GM18498 (cell line): ENCODE measurements around the gene WNT2B.

Experiments
- ATAC-seq: cut with Tn5 transposase; IDR thresholded peaks from one replicate; pipeline ENCODE4 v1.9.1; 2021; ENCODE audit warnings: mild to moderate bottlenecking, moderate library complexity; ENCODE audit not compliant: unreplicated experiment

The WNT2B gene

DNA sequence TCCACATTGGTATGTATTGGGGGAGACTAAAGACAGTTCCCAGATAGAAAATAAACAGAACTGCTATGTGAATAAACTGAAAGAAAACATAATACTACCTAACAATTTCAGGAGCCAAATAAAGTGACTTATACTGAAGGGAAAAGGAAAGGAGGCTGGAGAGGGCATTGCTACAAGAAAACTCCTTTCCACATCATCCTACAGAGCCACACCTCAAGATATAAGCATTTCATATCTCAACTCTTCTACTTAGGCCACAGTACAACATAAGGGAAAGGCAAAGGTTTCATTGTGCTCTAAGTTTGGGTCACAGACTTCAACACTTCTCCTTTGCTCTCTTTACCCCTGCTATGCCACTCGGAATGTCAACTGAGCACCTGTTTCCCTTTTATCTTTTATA is 55.3 kb downstream of the WNT2B start:
- no peak for ATAC-seq

DNA sequence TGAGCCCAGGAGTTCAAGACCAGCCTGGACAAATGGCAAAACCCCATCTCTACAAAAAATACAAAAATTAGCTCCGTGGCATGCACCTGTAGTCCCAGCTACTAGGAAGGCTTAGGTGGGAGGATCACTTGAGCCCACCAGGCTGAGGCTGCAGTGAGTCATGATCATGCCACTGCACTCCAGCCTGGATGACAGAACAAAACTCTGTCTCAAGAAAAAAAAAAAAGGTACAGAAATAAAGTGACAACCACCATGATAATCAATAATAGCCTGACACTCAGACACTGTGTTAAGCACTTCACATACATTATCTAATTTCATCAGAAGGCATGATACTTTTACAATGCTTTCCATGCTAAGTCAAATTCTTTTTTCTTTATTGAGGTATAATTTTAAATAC is 57.0 kb downstream of the WNT2B start:
- ATAC-seq, result no peak

DNA sequence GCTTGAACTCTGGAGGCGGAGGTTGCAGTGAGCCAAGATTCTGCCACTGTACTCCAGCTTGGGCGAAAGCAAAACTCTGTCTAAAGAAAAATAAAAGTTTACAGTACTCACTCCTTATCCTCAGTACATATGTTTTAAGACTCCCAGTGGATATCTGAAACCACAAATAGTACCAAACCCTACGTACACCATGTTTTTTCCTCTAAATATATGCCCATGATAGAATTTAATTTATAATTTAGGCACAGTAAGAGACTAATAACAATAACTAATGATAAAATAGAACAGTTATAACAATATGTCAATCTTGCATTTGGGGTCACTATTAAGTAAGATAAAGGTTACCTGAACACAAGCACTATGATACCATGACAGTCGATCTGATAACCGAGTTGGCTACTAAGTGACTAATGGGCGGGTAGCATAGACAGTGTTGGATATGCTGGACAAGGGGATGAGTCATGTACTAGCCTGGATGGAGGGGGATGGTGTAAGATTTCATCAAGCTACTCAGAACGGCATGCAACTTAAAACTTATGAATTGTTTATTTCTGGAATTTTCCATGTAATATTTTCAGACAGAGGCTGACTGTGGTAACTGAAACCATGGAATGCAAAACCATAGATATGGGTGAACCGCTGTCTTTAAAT is 66.5 kb downstream of the WNT2B start:
- no peak for ATAC-seq

DNA sequence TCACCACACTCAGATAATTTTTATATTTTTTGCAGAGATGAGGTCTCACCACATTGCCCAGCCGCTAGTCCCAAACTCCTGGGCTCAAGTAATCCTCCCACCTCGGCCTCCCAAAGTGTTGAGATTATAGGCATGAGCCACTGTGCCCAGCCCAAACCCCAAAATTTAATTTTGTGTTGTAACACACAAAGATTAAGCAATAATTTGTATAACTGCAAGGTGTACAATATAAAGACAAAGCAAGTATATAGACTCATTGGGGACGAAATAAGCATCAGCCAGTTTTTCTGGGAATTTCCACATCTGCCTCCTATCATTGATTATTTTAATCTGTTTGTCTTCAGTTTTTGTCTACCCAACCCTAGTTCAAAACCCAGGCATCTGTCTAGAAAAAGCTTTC is 67.5 kb downstream of the WNT2B start:
- no peak for ATAC-seq
